ENCODE results near the gene PAPPA.
A peak's percentile ranks its signal among the peaks of the same experiment; 100 is the strongest.

The PAPPA gene

DNA sequence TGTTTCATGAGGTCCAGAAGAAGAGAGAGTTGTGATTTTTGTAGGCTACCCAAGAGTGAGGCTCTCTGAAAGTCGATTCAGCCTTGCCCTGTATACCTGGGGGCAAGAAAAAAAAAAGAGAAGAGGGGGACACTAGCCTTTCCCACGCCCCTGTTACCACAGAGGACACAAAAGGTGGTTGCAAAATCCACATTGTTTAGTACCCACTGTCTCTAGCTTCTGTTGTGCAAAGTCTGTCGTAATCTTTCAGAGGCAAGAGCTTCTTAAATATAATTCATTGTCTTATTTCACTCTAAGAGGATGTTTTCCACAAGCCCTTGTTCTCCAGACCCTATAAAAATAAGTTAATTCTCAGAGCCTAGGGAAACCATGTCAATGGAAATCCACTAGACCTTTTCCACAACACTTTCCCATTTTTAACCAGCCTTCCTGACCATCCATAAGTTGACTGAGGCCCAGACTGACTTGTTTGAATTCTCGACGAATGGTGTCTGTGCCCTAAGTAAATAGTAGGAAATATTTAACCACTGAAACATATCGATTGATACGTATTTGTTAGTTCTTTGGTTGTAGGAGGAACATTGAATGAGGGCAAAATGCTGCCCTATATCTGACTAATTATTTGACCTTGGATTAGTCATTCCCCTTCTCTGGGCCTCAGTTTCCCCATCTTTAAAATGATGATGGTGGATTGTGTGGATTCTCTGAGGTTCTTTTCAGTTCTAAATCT lies 182.7 kb downstream of the PAPPA start:
- no peak overlapping the region for H3K4me3 ChIP-seq (ENCODE audit: low read depth, low read length)
- peak; percentile 72 for DNase-seq (ENCODE audit: low read depth)
- TF ChIP-seq, protein P1, sequence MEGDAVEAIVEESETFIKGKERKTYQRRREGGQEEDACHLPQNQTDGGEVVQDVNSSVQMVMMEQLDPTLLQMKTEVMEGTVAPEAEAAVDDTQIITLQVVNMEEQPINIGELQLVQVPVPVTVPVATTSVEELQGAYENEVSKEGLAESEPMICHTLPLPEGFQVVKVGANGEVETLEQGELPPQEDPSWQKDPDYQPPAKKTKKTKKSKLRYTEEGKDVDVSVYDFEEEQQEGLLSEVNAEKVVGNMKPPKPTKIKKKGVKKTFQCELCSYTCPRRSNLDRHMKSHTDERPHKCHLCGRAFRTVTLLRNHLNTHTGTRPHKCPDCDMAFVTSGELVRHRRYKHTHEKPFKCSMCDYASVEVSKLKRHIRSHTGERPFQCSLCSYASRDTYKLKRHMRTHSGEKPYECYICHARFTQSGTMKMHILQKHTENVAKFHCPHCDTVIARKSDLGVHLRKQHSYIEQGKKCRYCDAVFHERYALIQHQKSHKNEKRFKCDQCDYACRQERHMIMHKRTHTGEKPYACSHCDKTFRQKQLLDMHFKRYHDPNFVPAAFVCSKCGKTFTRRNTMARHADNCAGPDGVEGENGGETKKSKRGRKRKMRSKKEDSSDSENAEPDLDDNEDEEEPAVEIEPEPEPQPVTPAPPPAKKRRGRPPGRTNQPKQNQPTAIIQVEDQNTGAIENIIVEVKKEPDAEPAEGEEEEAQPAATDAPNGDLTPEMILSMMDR (conservative IDR thresholded peaks at IDR 0.05; ENCODE audit: low read depth, low read length) = no peak

DNA sequence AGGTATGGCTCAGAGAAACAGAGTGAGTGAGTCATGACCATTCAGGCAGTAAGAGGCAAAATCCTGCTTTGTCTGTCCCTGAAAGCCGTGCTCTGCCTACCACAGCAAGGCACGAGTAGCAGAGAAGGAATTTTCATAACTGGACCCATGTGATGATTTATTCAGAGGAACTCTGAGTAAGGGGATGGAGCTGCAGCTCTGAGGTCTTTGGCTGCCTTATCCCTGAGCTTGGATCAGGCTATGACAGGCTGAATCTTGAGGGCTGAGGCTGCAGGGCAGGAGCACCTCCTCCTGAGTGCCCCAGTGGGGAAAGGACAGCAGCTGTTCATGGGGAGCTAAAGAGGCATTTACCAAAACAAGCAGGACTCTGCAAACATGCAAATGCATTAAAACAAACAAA lies 183.4 kb downstream of the PAPPA start:
- TF ChIP-seq, protein P1 (conservative IDR thresholded peaks at IDR 0.05; ENCODE audit: low read depth, low read length) = peak; percentile 15
- peak; percentile 75 for DNase-seq (ENCODE audit: low read depth)
- no peak overlapping the region for H3K4me3 ChIP-seq (ENCODE audit: low read depth, low read length)

DNA sequence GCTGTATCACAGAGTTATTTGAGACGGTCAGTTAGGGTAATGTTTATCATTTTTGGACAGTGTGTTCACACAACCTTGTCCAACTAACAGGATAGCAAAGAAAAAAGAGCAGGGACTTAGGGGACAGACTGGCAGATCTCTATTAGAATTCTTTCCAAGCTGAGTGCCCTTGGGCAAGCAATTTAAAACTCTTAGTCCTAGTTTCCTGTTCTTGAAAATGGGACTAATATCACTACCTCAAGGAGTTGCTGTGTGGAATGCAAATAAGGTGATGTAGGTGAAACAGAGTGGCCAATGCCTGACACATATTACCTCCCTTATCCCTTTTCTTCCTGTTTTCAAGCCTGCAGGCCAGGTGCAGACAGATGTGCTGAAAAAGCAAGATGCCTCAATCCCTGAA lies 186.7 kb downstream of the PAPPA start:
- TF ChIP-seq, protein P1 (conservative IDR thresholded peaks at IDR 0.05; ENCODE audit: low read depth, low read length) = no peak
- DNase-seq (ENCODE audit: low read depth) = no peak
- no peak overlapping the region for H3K4me3 ChIP-seq (ENCODE audit: low read depth, low read length)

DNA sequence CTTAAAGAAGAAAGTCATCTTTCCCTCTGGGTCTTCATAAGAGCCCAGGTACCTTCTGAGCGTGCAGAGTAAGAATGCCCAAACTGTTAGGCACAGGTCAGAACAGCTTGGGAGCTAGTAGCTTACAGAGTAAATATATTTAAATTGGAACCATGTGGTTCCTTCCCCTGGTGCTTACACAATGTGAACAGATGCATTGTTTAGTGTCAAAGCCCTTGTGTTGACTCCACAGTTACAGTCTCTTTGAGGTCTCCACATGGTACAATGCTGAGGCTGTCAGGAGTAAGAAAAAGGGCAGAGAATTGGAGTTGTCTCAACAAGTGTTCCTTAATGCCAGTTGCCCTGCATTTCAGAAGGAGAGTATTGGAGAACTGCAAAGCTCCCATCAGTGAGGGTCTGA lies 188.5 kb downstream of the PAPPA start:
- DNase-seq (ENCODE audit: low read depth) = no peak
- no peak overlapping the region for H3K4me3 ChIP-seq (ENCODE audit: low read depth, low read length)
- TF ChIP-seq, protein P1 (conservative IDR thresholded peaks at IDR 0.05; ENCODE audit: low read depth, low read length) = no peak

DNA sequence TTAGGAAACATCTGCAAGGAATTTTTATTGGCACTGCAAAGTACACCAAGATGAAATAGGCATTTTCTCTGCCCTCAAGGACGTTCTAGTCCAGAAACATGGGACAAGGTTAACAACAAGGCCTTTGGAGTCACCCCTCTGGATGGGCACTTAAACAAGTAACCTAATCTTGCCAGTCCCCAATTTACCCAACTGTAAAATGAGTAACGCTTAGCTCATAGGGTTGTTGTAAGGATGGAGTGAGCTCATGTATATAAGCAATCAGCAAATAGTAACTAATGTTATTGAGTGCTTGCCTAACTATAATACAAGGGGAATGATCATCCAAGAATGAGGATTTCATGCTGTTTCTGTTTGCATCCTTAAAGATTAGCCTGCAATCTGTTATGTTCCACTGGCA lies 189.3 kb downstream of the PAPPA start:
- H3K4me3 ChIP-seq (ENCODE audit: low read depth, low read length) = no peak overlapping the region
- no peak for DNase-seq (ENCODE audit: low read depth)
- TF ChIP-seq, protein P1 (conservative IDR thresholded peaks at IDR 0.05; ENCODE audit: low read depth, low read length) = no peak

DNA sequence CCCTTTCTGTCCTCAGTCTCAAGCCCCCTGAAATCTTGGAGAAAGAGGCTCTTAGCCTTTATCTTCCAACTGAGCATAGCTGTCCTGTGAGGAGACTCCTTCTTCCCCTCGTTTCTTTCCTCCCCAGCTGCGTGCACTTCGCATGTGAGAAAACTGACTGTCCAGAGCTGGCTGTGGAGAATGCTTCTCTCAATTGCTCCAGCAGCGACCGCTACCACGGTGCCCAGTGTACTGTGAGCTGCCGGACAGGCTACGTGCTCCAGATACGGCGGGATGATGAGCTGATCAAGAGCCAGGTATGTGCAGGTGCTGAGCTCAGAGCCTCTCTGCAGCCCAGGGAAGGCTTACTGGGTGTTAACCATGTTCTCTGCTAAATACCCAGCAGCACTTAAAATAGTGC lies 190.8 kb downstream of the PAPPA start:
- TF ChIP-seq, protein P1 (conservative IDR thresholded peaks at IDR 0.05; ENCODE audit: low read depth, low read length) = no peak
- no peak for DNase-seq (ENCODE audit: low read depth)
- no peak overlapping the region for H3K4me3 ChIP-seq (ENCODE audit: low read depth, low read length)

DNA sequence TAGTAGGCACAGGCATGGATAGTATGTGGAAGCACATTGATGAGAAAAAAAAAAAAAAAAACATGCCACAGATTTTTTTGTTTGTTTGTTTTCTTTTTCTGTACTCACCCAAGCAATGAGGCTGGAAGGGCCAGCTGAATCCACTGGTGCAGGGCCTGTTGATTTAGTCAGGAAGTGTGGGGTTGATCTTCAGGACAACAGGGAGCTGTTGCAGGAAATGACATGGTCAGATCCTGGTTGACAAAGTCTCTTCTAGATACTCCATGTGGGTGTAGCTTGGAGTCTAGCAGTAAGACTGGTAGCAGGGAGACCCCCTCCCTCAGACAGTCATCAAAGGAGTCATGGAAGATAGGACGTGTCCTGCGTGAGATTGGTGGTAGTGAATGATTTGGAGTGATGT lies 191.8 kb downstream of the PAPPA start:
- TF ChIP-seq, protein P1 (conservative IDR thresholded peaks at IDR 0.05; ENCODE audit: low read depth, low read length) = no peak
- no peak overlapping the region for H3K4me3 ChIP-seq (ENCODE audit: low read depth, low read length)
- no peak for DNase-seq (ENCODE audit: low read depth)

Measured in choroid plexus epithelial cell (primary cell).